Stimulated activated effector memory CD8-positive, alpha-beta T cell treated with anti-CD3 and anti-CD28 coated beads, Interleukin-12 subunit alpha, Interleukin-12 subunit beta, amount 100 ng/mL, for 72 hours (primary cell): ENCODE measurements around the gene PAN3.

Source experiments
- ATAC-seq: fragments of 150-1000 bp; cut with Tn5 transposase; 2 replicates; pipeline ENCODE4 v1.10.0; 2021
- DNase-seq, 2 donors: peaks; one replicate each; pipeline ENCODE4 v3.0.0; 2021 to 2022; ENCODE audit warnings: low spot score in 2 of 2
- H3K27ac Mint-ChIP-seq: one replicate; pipeline ENCODE4 v1.8.0; 2022; ENCODE audit warnings: mild to moderate bottlenecking, mixed read lengths
- H3K36me3 Mint-ChIP-seq: one replicate; pipeline ENCODE4 v1.8.0; 2022; ENCODE audit warnings: mild to moderate bottlenecking, mixed read lengths
- H3K4me1 Mint-ChIP-seq: one replicate; pipeline ENCODE4 v1.8.0; 2022; ENCODE audit warnings: mixed read lengths
- H3K4me3 Mint-ChIP-seq: one replicate; pipeline ENCODE4 v1.8.0; 2022; ENCODE audit warnings: mild to moderate bottlenecking, mixed read lengths
- H3K9me3 Mint-ChIP-seq: one replicate; pipeline ENCODE4 v1.8.0; 2022; ENCODE audit warnings: mixed read lengths

The PAN3 gene

GRCh38 chr13:28286263-28286662 is 147.9 kb downstream of the PAN3 start:
- no peaks in the 10 kb centered on the region for H3K9me3 Mint-ChIP-seq
- no peak overlapping the region for H3K4me3 Mint-ChIP-seq
- peak overlapping the region; percentile 11 for H3K27ac Mint-ChIP-seq
- DNase-seq = no peak
- H3K4me1 Mint-ChIP-seq = peaks cover 7% of the 10 kb centered on the region
- no peak for ATAC-seq
- peaks cover 100% of the 10 kb centered on the region for H3K36me3 Mint-ChIP-seq

GRCh38 chr13:28297341-28297740 is 159.0 kb downstream of the PAN3 start:
- peaks cover 21% of the 10 kb centered on the region for H3K4me1 Mint-ChIP-seq
- H3K36me3 Mint-ChIP-seq = peaks cover 40% of the 10 kb centered on the region
- H3K9me3 Mint-ChIP-seq = no peaks in the 10 kb centered on the region
- peak overlapping the region; percentile 39 for H3K27ac Mint-ChIP-seq
- no peak overlapping the region for H3K4me3 Mint-ChIP-seq
- DNase-seq (no peak), ATAC-seq (no peak)

- Mint-ChIP-seq H3K27ac (no peak overlapping the region), H3K9me3 (no peaks in the 10 kb centered on the region), H3K36me3 (peaks cover 15% of the 10 kb centered on the region), H3K4me3 (no peak overlapping the region), H3K4me1 (peaks cover 26% of the 10 kb centered on the region)
- DNase-seq (peak in 1 of 2 donors; percentile 15), ATAC-seq (no peak)
Observed at GRCh38 chr13:28299916-28300315, 161.6 kb downstream of the PAN3 start.

- no peaks in the 10 kb centered on the region for H3K36me3 Mint-ChIP-seq
- no peak for DNase-seq
- H3K4me1 Mint-ChIP-seq = peaks cover 25% of the 10 kb centered on the region
- no peak for ATAC-seq
- H3K9me3 Mint-ChIP-seq = no peaks in the 10 kb centered on the region
- no peak overlapping the region for H3K27ac Mint-ChIP-seq
- no peak overlapping the region for H3K4me3 Mint-ChIP-seq
Observed at GRCh38 chr13:28301839-28302238, 163.5 kb downstream of the PAN3 start.

GRCh38 chr13:28306325-28306724 is 168.0 kb downstream of the PAN3 start:
- DNase-seq = no peak
- no peak for ATAC-seq
- H3K4me1 Mint-ChIP-seq = peaks cover 13% of the 10 kb centered on the region
- H3K9me3 Mint-ChIP-seq = no peaks in the 10 kb centered on the region
- H3K36me3 Mint-ChIP-seq = no peaks in the 10 kb centered on the region
- H3K4me3 Mint-ChIP-seq = no peak overlapping the region
- H3K27ac Mint-ChIP-seq = no peak overlapping the region

- H3K9me3 Mint-ChIP-seq = no peaks in the 10 kb centered on the region
- H3K4me1 Mint-ChIP-seq = no peaks in the 10 kb centered on the region
- H3K4me3 Mint-ChIP-seq = no peak overlapping the region
- ATAC-seq (no peak), DNase-seq (no peak)
- no peaks in the 10 kb centered on the region for H3K36me3 Mint-ChIP-seq
- H3K27ac Mint-ChIP-seq = no peak overlapping the region
Observed at GRCh38 chr13:28313579-28313978, 175.2 kb downstream of the PAN3 start.

GRCh38 chr13:28314879-28315278 is 176.5 kb downstream of the PAN3 start:
- H3K4me1 Mint-ChIP-seq = no peaks in the 10 kb centered on the region
- H3K36me3 Mint-ChIP-seq = no peaks in the 10 kb centered on the region
- no peaks in the 10 kb centered on the region for H3K9me3 Mint-ChIP-seq
- DNase-seq (no peak), ATAC-seq (no peak)
- H3K27ac Mint-ChIP-seq = no peak overlapping the region
- H3K4me3 Mint-ChIP-seq = no peak overlapping the region

GRCh38 chr13:28316129-28316528 is 177.8 kb downstream of the PAN3 start:
- no peak overlapping the region for H3K27ac Mint-ChIP-seq
- H3K36me3 Mint-ChIP-seq = no peaks in the 10 kb centered on the region
- H3K9me3 Mint-ChIP-seq = no peaks in the 10 kb centered on the region
- no peaks in the 10 kb centered on the region for H3K4me1 Mint-ChIP-seq
- no peak overlapping the region for H3K4me3 Mint-ChIP-seq
- ATAC-seq (peak; percentile 34), DNase-seq (no peak)

GRCh38 chr13:28316836-28317235 is 178.5 kb downstream of the PAN3 start:
- no peak for ATAC-seq

GRCh38 chr13:28318496-28318895 is 180.2 kb downstream of the PAN3 start:
- Mint-ChIP-seq H3K36me3 (no peaks in the 10 kb centered on the region), H3K4me1 (no peaks in the 10 kb centered on the region), H3K9me3 (no peaks in the 10 kb centered on the region), H3K27ac (no peak overlapping the region), H3K4me3 (no peak overlapping the region)
- DNase-seq (no peak), ATAC-seq (no peak)

More at GRCh38 chr13:28316836-28317235, 178.5 kb downstream of the PAN3 start:
- Mint-ChIP-seq H3K27ac (no peak overlapping the region), H3K36me3 (no peaks in the 10 kb centered on the region), H3K4me1 (no peaks in the 10 kb centered on the region), H3K9me3 (no peaks in the 10 kb centered on the region), H3K4me3 (no peak overlapping the region)
- DNase-seq = no peak

GRCh38 chr13:28319528-28319927 is 181.2 kb downstream of the PAN3 start:
- Mint-ChIP-seq H3K4me1 (no peaks in the 10 kb centered on the region), H3K27ac (no peak overlapping the region), H3K4me3 (no peak overlapping the region), H3K9me3 (no peaks in the 10 kb centered on the region), H3K36me3 (no peaks in the 10 kb centered on the region)
- no peak for ATAC-seq
- no peak for DNase-seq

- no peak for DNase-seq
Observed at GRCh38 chr13:28320209-28320608, 181.9 kb downstream of the PAN3 start.

GRCh38 chr13:28320884-28321574 is 182.7 kb downstream of the PAN3 start:
- no peak overlapping the region for H3K27ac Mint-ChIP-seq

More at GRCh38 chr13:28320209-28320608, 181.9 kb downstream of the PAN3 start:
- H3K27ac Mint-ChIP-seq = no peak overlapping the region
- H3K4me1 Mint-ChIP-seq = no peaks in the 10 kb centered on the region
- no peaks in the 10 kb centered on the region for H3K9me3 Mint-ChIP-seq
- ATAC-seq = no peak
- H3K4me3 Mint-ChIP-seq = no peak overlapping the region
- no peaks in the 10 kb centered on the region for H3K36me3 Mint-ChIP-seq

GRCh38 chr13:28321756-28322155 is 183.4 kb downstream of the PAN3 start:
- H3K36me3 Mint-ChIP-seq = no peaks in the 10 kb centered on the region
- ATAC-seq (no peak), DNase-seq (no peak)
- no peaks in the 10 kb centered on the region for H3K9me3 Mint-ChIP-seq
- no peak overlapping the region for H3K27ac Mint-ChIP-seq
- no peak overlapping the region for H3K4me3 Mint-ChIP-seq
- H3K4me1 Mint-ChIP-seq = no peaks in the 10 kb centered on the region

More at GRCh38 chr13:28320884-28321574, 182.7 kb downstream of the PAN3 start:
- Mint-ChIP-seq H3K9me3 (no peaks in the 10 kb centered on the region), H3K4me1 (no peaks in the 10 kb centered on the region), H3K4me3 (no peak overlapping the region), H3K36me3 (no peaks in the 10 kb centered on the region)
- ATAC-seq (no peak), DNase-seq (no peak)

GRCh38 chr13:28322256-28322905 is 184.0 kb downstream of the PAN3 start:
- DNase-seq (no peak), ATAC-seq (no peak)
- Mint-ChIP-seq H3K4me3 (no peak overlapping the region), H3K36me3 (no peaks in the 10 kb centered on the region), H3K4me1 (no peaks in the 10 kb centered on the region), H3K9me3 (no peaks in the 10 kb centered on the region), H3K27ac (no peak overlapping the region)

- peak overlapping the region; percentile 29 for H3K27ac Mint-ChIP-seq
- ATAC-seq (peak; percentile 76), DNase-seq (peak; percentile 20 to 65)
- H3K4me3 Mint-ChIP-seq = no peak overlapping the region
- H3K4me1 Mint-ChIP-seq = no peaks in the 10 kb centered on the region
- no peaks in the 10 kb centered on the region for H3K9me3 Mint-ChIP-seq
- no peaks in the 10 kb centered on the region for H3K36me3 Mint-ChIP-seq
Observed at GRCh38 chr13:28324181-28324789, 185.9 kb downstream of the PAN3 start.
